ENCODE data around the gene EEF1AKMT1.
A peak's percentile ranks its signal among the peaks of the same experiment; 100 is the strongest.
"Not testable (repeated sequence)": the region's sequence is repeated elsewhere in the genome, so short reads cannot be mapped to it uniquely, and the experiment has no call there.

EEF1AKMT1 gene

GRCh38 chr13:20708216-20708615, 65.5 kb downstream of the EEF1AKMT1 start:
- no peak for DNase-seq
- in situ Hi-C loops (cut with HindIII; ENCODE audit: low pct_ligation_motif_present, low pct_unique_long_range_greater_than_20kb, low sequenced_read_pairs) = no loop called here

GRCh38 chr13:20706661-20707060, 67.1 kb downstream of the EEF1AKMT1 start:
- DNase-seq = no peak
- in situ Hi-C loops (cut with HindIII; ENCODE audit: low pct_ligation_motif_present, low pct_unique_long_range_greater_than_20kb, low sequenced_read_pairs) = no loop called here

GRCh38 chr13:20704459-20705069, 69.2 kb downstream of the EEF1AKMT1 start:
- DNase-seq = no peak
- in situ Hi-C loops (cut with HindIII; ENCODE audit: low pct_ligation_motif_present, low pct_unique_long_range_greater_than_20kb, low sequenced_read_pairs) = no loop called here

GRCh38 chr13:20703780-20704458, 69.8 kb downstream of the EEF1AKMT1 start:
- in situ Hi-C loops (cut with HindIII; ENCODE audit: low pct_ligation_motif_present, low pct_unique_long_range_greater_than_20kb, low sequenced_read_pairs) = no loop called here
- DNase-seq = peak; percentile 74

- DNase-seq = no peak
- in situ Hi-C loops (cut with HindIII; ENCODE audit: low pct_ligation_motif_present, low pct_unique_long_range_greater_than_20kb, low sequenced_read_pairs) = no loop called here
Measured at GRCh38 chr13:20702915-20703779, 70.6 kb downstream of the EEF1AKMT1 start, which contains the start of gene IL17D. Gene IL17D (plus strand): TSS chr13:20703699. CDS start chr13:20704002, 303 bp downstream.

GRCh38 chr13:20702530-20702914, 71.2 kb downstream of the EEF1AKMT1 start:
- DNase-seq = no peak
- in situ Hi-C loops (cut with HindIII; ENCODE audit: low pct_ligation_motif_present, low pct_unique_long_range_greater_than_20kb, low sequenced_read_pairs) = no loop called here

GRCh38 chr13:20701461-20701860, 72.3 kb downstream of the EEF1AKMT1 start:
- in situ Hi-C loops (cut with HindIII; ENCODE audit: low pct_ligation_motif_present, low pct_unique_long_range_greater_than_20kb, low sequenced_read_pairs) = no loop called here
- DNase-seq = no peak

- in situ Hi-C loops (cut with HindIII; ENCODE audit: low pct_ligation_motif_present, low pct_unique_long_range_greater_than_20kb, low sequenced_read_pairs) = no loop called here
- DNase-seq = no peak
Measured at GRCh38 chr13:20700288-20700687, 73.5 kb downstream of the EEF1AKMT1 start.

- DNase-seq = no peak
- in situ Hi-C loops (cut with HindIII; ENCODE audit: low pct_ligation_motif_present, low pct_unique_long_range_greater_than_20kb, low sequenced_read_pairs) = no loop called here
Measured at GRCh38 chr13:20699715-20700114, 74.0 kb downstream of the EEF1AKMT1 start.

- no peak for DNase-seq
- in situ Hi-C loops (cut with HindIII; ENCODE audit: low pct_ligation_motif_present, low pct_unique_long_range_greater_than_20kb, low sequenced_read_pairs) = no loop called here
Measured at GRCh38 chr13:20696073-20696472, 77.7 kb downstream of the EEF1AKMT1 start.

GRCh38 chr13:20691616-20692015, 82.1 kb downstream of the EEF1AKMT1 start:
- in situ Hi-C loops (cut with HindIII; ENCODE audit: low pct_ligation_motif_present, low pct_unique_long_range_greater_than_20kb, low sequenced_read_pairs) = no loop called here
- DNase-seq = no peak

- DNase-seq = no peak
- in situ Hi-C loops (cut with HindIII; ENCODE audit: low pct_ligation_motif_present, low pct_unique_long_range_greater_than_20kb, low sequenced_read_pairs) = no loop called here
Measured at GRCh38 chr13:20689291-20689690, 84.5 kb downstream of the EEF1AKMT1 start.

- in situ Hi-C loops (cut with HindIII; ENCODE audit: low pct_ligation_motif_present, low pct_unique_long_range_greater_than_20kb, low sequenced_read_pairs) = no loop called here
- no peak for DNase-seq
Measured at GRCh38 chr13:20686863-20687579, 86.7 kb downstream of the EEF1AKMT1 start.

- in situ Hi-C loops (cut with HindIII; ENCODE audit: low pct_ligation_motif_present, low pct_unique_long_range_greater_than_20kb, low sequenced_read_pairs) = no loop called here
- DNase-seq = no peak
Measured at GRCh38 chr13:20686167-20686566, 87.6 kb downstream of the EEF1AKMT1 start.

GRCh38 chr13:20685092-20685491, 88.7 kb downstream of the EEF1AKMT1 start:
- DNase-seq = no peak
- in situ Hi-C loops (cut with HindIII; ENCODE audit: low pct_ligation_motif_present, low pct_unique_long_range_greater_than_20kb, low sequenced_read_pairs) = no loop called here

GRCh38 chr13:20684546-20684945, 89.2 kb downstream of the EEF1AKMT1 start:
- in situ Hi-C loops (cut with HindIII; ENCODE audit: low pct_ligation_motif_present, low pct_unique_long_range_greater_than_20kb, low sequenced_read_pairs) = no loop called here

GRCh38 chr13:20684041-20684440, 89.7 kb downstream of the EEF1AKMT1 start:
- no peak for DNase-seq
- in situ Hi-C loops (cut with HindIII; ENCODE audit: low pct_ligation_motif_present, low pct_unique_long_range_greater_than_20kb, low sequenced_read_pairs) = no loop called here

More at GRCh38 chr13:20684546-20684945, 89.2 kb downstream of the EEF1AKMT1 start:
- no peak for DNase-seq

GRCh38 chr13:20682061-20682460, 91.7 kb downstream of the EEF1AKMT1 start:
- no peak for DNase-seq
- in situ Hi-C loops (cut with HindIII; ENCODE audit: low pct_ligation_motif_present, low pct_unique_long_range_greater_than_20kb, low sequenced_read_pairs) = no loop called here

GRCh38 chr13:20681481-20681880, 92.3 kb downstream of the EEF1AKMT1 start:
- in situ Hi-C loops (cut with HindIII; ENCODE audit: low pct_ligation_motif_present, low pct_unique_long_range_greater_than_20kb, low sequenced_read_pairs); DNase-seq: not testable (repeated sequence)
